ENCODE measurements around the gene MAPK6.

DNA sequence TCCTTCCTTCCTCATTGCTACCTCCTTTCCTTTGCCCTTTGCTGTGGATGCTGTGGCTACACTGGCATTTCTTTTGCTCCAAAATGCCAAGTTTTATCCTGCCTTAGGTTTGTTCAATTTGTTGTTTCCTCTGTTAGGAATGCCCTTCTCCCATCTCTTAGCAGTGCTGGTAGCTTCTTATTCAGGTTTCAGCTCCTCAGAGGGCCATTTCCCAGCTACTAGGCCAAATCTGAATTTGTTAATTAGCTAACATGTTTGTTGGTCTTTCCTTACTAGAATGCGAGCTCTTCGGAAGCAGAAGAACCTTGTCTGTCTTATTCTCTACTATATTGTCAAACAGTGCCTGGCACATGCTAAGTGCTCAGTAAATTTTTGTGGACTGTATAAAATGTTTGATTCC is 11.0 kb downstream of the MAPK6 start:
- TF ChIP-seq, protein P1, sequence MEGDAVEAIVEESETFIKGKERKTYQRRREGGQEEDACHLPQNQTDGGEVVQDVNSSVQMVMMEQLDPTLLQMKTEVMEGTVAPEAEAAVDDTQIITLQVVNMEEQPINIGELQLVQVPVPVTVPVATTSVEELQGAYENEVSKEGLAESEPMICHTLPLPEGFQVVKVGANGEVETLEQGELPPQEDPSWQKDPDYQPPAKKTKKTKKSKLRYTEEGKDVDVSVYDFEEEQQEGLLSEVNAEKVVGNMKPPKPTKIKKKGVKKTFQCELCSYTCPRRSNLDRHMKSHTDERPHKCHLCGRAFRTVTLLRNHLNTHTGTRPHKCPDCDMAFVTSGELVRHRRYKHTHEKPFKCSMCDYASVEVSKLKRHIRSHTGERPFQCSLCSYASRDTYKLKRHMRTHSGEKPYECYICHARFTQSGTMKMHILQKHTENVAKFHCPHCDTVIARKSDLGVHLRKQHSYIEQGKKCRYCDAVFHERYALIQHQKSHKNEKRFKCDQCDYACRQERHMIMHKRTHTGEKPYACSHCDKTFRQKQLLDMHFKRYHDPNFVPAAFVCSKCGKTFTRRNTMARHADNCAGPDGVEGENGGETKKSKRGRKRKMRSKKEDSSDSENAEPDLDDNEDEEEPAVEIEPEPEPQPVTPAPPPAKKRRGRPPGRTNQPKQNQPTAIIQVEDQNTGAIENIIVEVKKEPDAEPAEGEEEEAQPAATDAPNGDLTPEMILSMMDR (IDR thresholded peaks at IDR 0.05; ENCODE audit: insufficient read depth, low read depth, low read length), result no peak
- TF ChIP-seq EZH2 (IDR thresholded peaks at IDR 0.05; ENCODE audit: insufficient read depth, low read length), result no peak
